Memory B cell (primary cell): ENCODE measurements around the gene VEGFC.

Experiments used
- ATAC-seq: fragments of 150-1000 bp; cut with Tn5 transposase; 2 replicates; pipeline ENCODE4 v1.10.0; 2021; ENCODE audit warnings: low read depth, mild to moderate bottlenecking, moderate library complexity
- DNase-seq, 2 donors: peaks; one replicate each; pipeline ENCODE4 v3.0.0; 2022; ENCODE audit warnings: low spot score in 2 of 2
- H3K27ac Mint-ChIP-seq: one replicate; pipeline ENCODE4 v1.8.0; 2022; ENCODE audit warnings: mild to moderate bottlenecking, moderate library complexity, mixed read lengths
- H3K27me3 Mint-ChIP-seq: one replicate; pipeline ENCODE4 v1.8.0; 2022; ENCODE audit warnings: mixed read lengths
- H3K36me3 Mint-ChIP-seq: one replicate; pipeline ENCODE4 v1.8.0; 2022; ENCODE audit warnings: mild to moderate bottlenecking, mixed read lengths
- H3K4me1 Mint-ChIP-seq: one replicate; pipeline ENCODE4 v1.8.0; 2022; ENCODE audit warnings: mixed read lengths
- H3K4me3 Mint-ChIP-seq: one replicate; pipeline ENCODE4 v1.8.0; 2022; ENCODE audit warnings: mild to moderate bottlenecking, moderate library complexity, mixed read lengths
- H3K9me3 Mint-ChIP-seq: one replicate; pipeline ENCODE4 v1.8.0; 2022; ENCODE audit warnings: mixed read lengths

VEGFC gene

GRCh38 chr4:176792326-176793059 lies at the start of gene VEGFC:
Gene VEGFC (minus strand): TSS chr4:176792922. CDS start chr4:176792311, 611 bp downstream.
- no peaks in the 10 kb centered on the region for H3K36me3 Mint-ChIP-seq
- peaks cover 21% of the 10 kb centered on the region for H3K27me3 Mint-ChIP-seq
- no peak within 1 kb of the TSS for H3K27ac Mint-ChIP-seq
- ATAC-seq: no peak
- H3K9me3 Mint-ChIP-seq: no peaks in the 10 kb centered on the region
- H3K4me1 Mint-ChIP-seq: no peaks in the 10 kb centered on the region
- peak within 1 kb of the TSS; percentile 21 for H3K4me3 Mint-ChIP-seq
- no peak for DNase-seq

GRCh38 chr4:176841711-176842112 lies 49.0 kb upstream of the VEGFC start:
- H3K27ac Mint-ChIP-seq: no peak overlapping the region
- no peak overlapping the region for H3K4me3 Mint-ChIP-seq
- no peaks in the 10 kb centered on the region for H3K9me3 Mint-ChIP-seq
- no peaks in the 10 kb centered on the region for H3K4me1 Mint-ChIP-seq
- ATAC-seq (no peak), DNase-seq (no peak)
- no peaks in the 10 kb centered on the region for H3K36me3 Mint-ChIP-seq
- H3K27me3 Mint-ChIP-seq: no peaks in the 10 kb centered on the region

- Mint-ChIP-seq H3K36me3 (no peaks in the 10 kb centered on the region), H3K27ac (no peak overlapping the region), H3K4me1 (no peaks in the 10 kb centered on the region), H3K27me3 (no peaks in the 10 kb centered on the region), H3K9me3 (no peaks in the 10 kb centered on the region), H3K4me3 (no peak overlapping the region)
- DNase-seq (no peak), ATAC-seq (no peak)
These were observed 47.4 kb upstream of the VEGFC start for GRCh38 chr4:176840166-176840565.

- no peak overlapping the region for H3K4me3 Mint-ChIP-seq
- H3K27ac Mint-ChIP-seq: no peak overlapping the region
- ATAC-seq (no peak), DNase-seq (no peak)
- H3K9me3 Mint-ChIP-seq: no peaks in the 10 kb centered on the region
- H3K4me1 Mint-ChIP-seq: no peaks in the 10 kb centered on the region
- H3K36me3 Mint-ChIP-seq: no peaks in the 10 kb centered on the region
- H3K27me3 Mint-ChIP-seq: no peaks in the 10 kb centered on the region
These were observed 46.9 kb upstream of the VEGFC start for GRCh38 chr4:176839656-176840055.

GRCh38 chr4:176838601-176839433 lies 46.1 kb upstream of the VEGFC start:
- H3K4me1 Mint-ChIP-seq: no peaks in the 10 kb centered on the region
- no peak overlapping the region for H3K4me3 Mint-ChIP-seq
- ATAC-seq (no peak), DNase-seq (no peak)
- H3K36me3 Mint-ChIP-seq: no peaks in the 10 kb centered on the region
- H3K27ac Mint-ChIP-seq: no peak overlapping the region
- no peaks in the 10 kb centered on the region for H3K27me3 Mint-ChIP-seq
- peaks cover under 1% of the 10 kb centered on the region for H3K9me3 Mint-ChIP-seq

GRCh38 chr4:176837169-176837895 lies 44.6 kb upstream of the VEGFC start:
- H3K27ac Mint-ChIP-seq: no peak overlapping the region
- no peaks in the 10 kb centered on the region for H3K4me1 Mint-ChIP-seq
- no peak for DNase-seq
- H3K36me3 Mint-ChIP-seq: no peaks in the 10 kb centered on the region
- H3K4me3 Mint-ChIP-seq: no peak overlapping the region
- ATAC-seq: no peak
- H3K27me3 Mint-ChIP-seq: no peaks in the 10 kb centered on the region
- H3K9me3 Mint-ChIP-seq: peaks cover 2% of the 10 kb centered on the region

- no peak overlapping the region for H3K27ac Mint-ChIP-seq
- ATAC-seq (no peak), DNase-seq (no peak)
- no peaks in the 10 kb centered on the region for H3K36me3 Mint-ChIP-seq
- H3K9me3 Mint-ChIP-seq: peaks cover 3% of the 10 kb centered on the region
- no peak overlapping the region for H3K4me3 Mint-ChIP-seq
- H3K27me3 Mint-ChIP-seq: no peaks in the 10 kb centered on the region
- no peaks in the 10 kb centered on the region for H3K4me1 Mint-ChIP-seq
These were observed 41.8 kb upstream of the VEGFC start for GRCh38 chr4:176834531-176834930.

GRCh38 chr4:176833400-176834175 lies 40.9 kb upstream of the VEGFC start:
- H3K27me3 Mint-ChIP-seq: no peaks in the 10 kb centered on the region
- no peaks in the 10 kb centered on the region for H3K4me1 Mint-ChIP-seq
- ATAC-seq (no peak), DNase-seq (no peak)
- H3K36me3 Mint-ChIP-seq: no peaks in the 10 kb centered on the region
- H3K9me3 Mint-ChIP-seq: peaks cover 5% of the 10 kb centered on the region
- no peak overlapping the region for H3K4me3 Mint-ChIP-seq
- H3K27ac Mint-ChIP-seq: no peak overlapping the region

- no peak for ATAC-seq
- no peak for DNase-seq
- Mint-ChIP-seq H3K36me3 (no peaks in the 10 kb centered on the region), H3K4me1 (no peaks in the 10 kb centered on the region), H3K27ac (no peak overlapping the region), H3K4me3 (no peak overlapping the region), H3K27me3 (no peaks in the 10 kb centered on the region), H3K9me3 (peaks cover 7% of the 10 kb centered on the region)
These were observed 38.2 kb upstream of the VEGFC start for GRCh38 chr4:176830971-176831370.

GRCh38 chr4:176825586-176825985 lies 32.9 kb upstream of the VEGFC start:
- H3K36me3 Mint-ChIP-seq: no peaks in the 10 kb centered on the region
- DNase-seq (no peak), ATAC-seq (no peak)
- peaks cover 4% of the 10 kb centered on the region for H3K9me3 Mint-ChIP-seq
- no peak overlapping the region for H3K27ac Mint-ChIP-seq
- H3K27me3 Mint-ChIP-seq: no peaks in the 10 kb centered on the region
- H3K4me1 Mint-ChIP-seq: no peaks in the 10 kb centered on the region
- no peak overlapping the region for H3K4me3 Mint-ChIP-seq

GRCh38 chr4:176824645-176825366 lies 32.1 kb upstream of the VEGFC start:
- Mint-ChIP-seq H3K27me3 (no peaks in the 10 kb centered on the region), H3K9me3 (peaks cover 4% of the 10 kb centered on the region), H3K27ac (no peak overlapping the region), H3K4me3 (no peak overlapping the region), H3K36me3 (no peaks in the 10 kb centered on the region), H3K4me1 (no peaks in the 10 kb centered on the region)
- no peak for ATAC-seq
- DNase-seq: no peak

- Mint-ChIP-seq H3K36me3 (no peaks in the 10 kb centered on the region), H3K27ac (no peak overlapping the region), H3K4me1 (no peaks in the 10 kb centered on the region), H3K27me3 (no peaks in the 10 kb centered on the region), H3K9me3 (no peaks in the 10 kb centered on the region), H3K4me3 (no peak overlapping the region)
- DNase-seq (no peak), ATAC-seq (no peak)
These were observed 25.8 kb upstream of the VEGFC start for GRCh38 chr4:176818531-176818930.

- H3K4me1 Mint-ChIP-seq: no peaks in the 10 kb centered on the region
- H3K36me3 Mint-ChIP-seq: no peaks in the 10 kb centered on the region
- no peak overlapping the region for H3K27ac Mint-ChIP-seq
- no peaks in the 10 kb centered on the region for H3K9me3 Mint-ChIP-seq
- no peak for DNase-seq
- no peak for ATAC-seq
- no peaks in the 10 kb centered on the region for H3K27me3 Mint-ChIP-seq
- H3K4me3 Mint-ChIP-seq: no peak overlapping the region
These were observed 24.5 kb upstream of the VEGFC start for GRCh38 chr4:176817204-176817603.
